DOHH2 (cell line): Measurements from ENCODE around the gene AEN.

Experiments
- H3F3A ChIP-seq: fragments of 200-600 bp; sonication (generic), shearing (Covaris generic); 2 replicates; pipeline ENCODE4 v1.6.0; 2016; ENCODE audit warnings: antibody characterized with exemption, mild to moderate bottlenecking; ENCODE audit not compliant: control insufficient read depth, insufficient read depth
- H3K27ac ChIP-seq: fragments of 200-600 bp; sonication (generic); 2 replicates; pipeline ENCODE4 v1.5.1; 2014; ENCODE audit warnings: low read depth, mild to moderate bottlenecking, low read length, moderate library complexity
- H3K27me3 ChIP-seq: fragments of 200-600 bp; sonication (generic); 2 replicates; pipeline ENCODE4 v1.6.1; 2014; ENCODE audit warnings: mild to moderate bottlenecking, low read length, mixed read lengths; ENCODE audit not compliant: control insufficient read depth
- H3K36me3 ChIP-seq: fragments of 200-600 bp; sonication (generic); 2 replicates; pipeline ENCODE4 v1.6.1; 2014; ENCODE audit warnings: mild to moderate bottlenecking, low read length, moderate library complexity, mixed read lengths; ENCODE audit not compliant: control insufficient read depth
- H3K4me1 ChIP-seq: fragments of 200-600 bp; sonication (generic); 2 replicates; pipeline ENCODE4 v1.6.1; 2014; ENCODE audit warnings: mild to moderate bottlenecking, low read length, mixed read lengths; ENCODE audit not compliant: control insufficient read depth
- H3K4me2 ChIP-seq: fragments of 200-600 bp; sonication (generic); 2 replicates; pipeline ENCODE4 v1.6.0; 2014; ENCODE audit warnings: mild to moderate bottlenecking, low read length, moderate library complexity
- H3K4me3 ChIP-seq: fragments of 200-600 bp; sonication (generic); 2 replicates; pipeline ENCODE4 v1.5.1; 2014; ENCODE audit warnings: mild to moderate bottlenecking, low read length, mixed read lengths
- H3K79me2 ChIP-seq: fragments of 200-600 bp; sonication (generic); 2 replicates; pipeline ENCODE4 v1.6.1; 2014; ENCODE audit warnings: mild to moderate bottlenecking, low read length, mixed read lengths; ENCODE audit not compliant: control insufficient read depth
- H3K9me2 ChIP-seq: fragments of 200-600 bp; sonication (generic); replicated peaks from 2 replicates; pipeline ENCODE4 v1.6.1; 2014; ENCODE audit warnings: mild to moderate bottlenecking, low read length, mixed read lengths; ENCODE audit not compliant: control insufficient read depth
- H3K9me3 ChIP-seq: fragments of 200-600 bp; sonication (generic); 2 replicates; pipeline ENCODE4 v1.6.1; 2014; ENCODE audit warnings: antibody characterized with exemption, low read length, mixed read lengths; ENCODE audit not compliant: control insufficient read depth, insufficient read depth
- H4K20me1 ChIP-seq: fragments of 200-600 bp; sonication (generic); 2 replicates; pipeline ENCODE4 v1.6.0; 2014; ENCODE audit warnings: low read depth, mild to moderate bottlenecking, antibody characterized with exemption, low read length, moderate library complexity; ENCODE audit not compliant: control insufficient read depth, insufficient read depth
- EZH2phosphoT487 ChIP-seq: fragments of 200-600 bp; sonication (generic); IDR thresholded peaks from 2 replicates; pipeline ENCODE4 v1.6.1; 2017; ENCODE audit warnings: borderline replicate concordance, mild to moderate bottlenecking, antibody characterized with exemption, low read length, moderate library complexity, mixed read lengths
- TF ChIP-seq, protein P1 (sequence below): fragments of 200-600 bp; sonication (generic); IDR thresholded peaks from one replicate; pipeline ENCODE4 v1.5.1; 2014; ENCODE audit warnings: antibody characterized with exemption, mild to moderate bottlenecking, low read depth, low read length; ENCODE audit not compliant: poor library complexity, severe bottlenecking

AEN gene

GRCh38 chr15:88613074-88613944 is 7.8 kb upstream of the AEN start:
- no peak overlapping the region for H3K4me2 ChIP-seq
- peaks cover 6% of the 10 kb centered on the region for H3K4me1 ChIP-seq
- H3F3A ChIP-seq = 0 out of 2 replicates have a peak, but pooled peaks cover 3% of the 10 kb centered on the region
- TF ChIP-seq, protein P1, sequence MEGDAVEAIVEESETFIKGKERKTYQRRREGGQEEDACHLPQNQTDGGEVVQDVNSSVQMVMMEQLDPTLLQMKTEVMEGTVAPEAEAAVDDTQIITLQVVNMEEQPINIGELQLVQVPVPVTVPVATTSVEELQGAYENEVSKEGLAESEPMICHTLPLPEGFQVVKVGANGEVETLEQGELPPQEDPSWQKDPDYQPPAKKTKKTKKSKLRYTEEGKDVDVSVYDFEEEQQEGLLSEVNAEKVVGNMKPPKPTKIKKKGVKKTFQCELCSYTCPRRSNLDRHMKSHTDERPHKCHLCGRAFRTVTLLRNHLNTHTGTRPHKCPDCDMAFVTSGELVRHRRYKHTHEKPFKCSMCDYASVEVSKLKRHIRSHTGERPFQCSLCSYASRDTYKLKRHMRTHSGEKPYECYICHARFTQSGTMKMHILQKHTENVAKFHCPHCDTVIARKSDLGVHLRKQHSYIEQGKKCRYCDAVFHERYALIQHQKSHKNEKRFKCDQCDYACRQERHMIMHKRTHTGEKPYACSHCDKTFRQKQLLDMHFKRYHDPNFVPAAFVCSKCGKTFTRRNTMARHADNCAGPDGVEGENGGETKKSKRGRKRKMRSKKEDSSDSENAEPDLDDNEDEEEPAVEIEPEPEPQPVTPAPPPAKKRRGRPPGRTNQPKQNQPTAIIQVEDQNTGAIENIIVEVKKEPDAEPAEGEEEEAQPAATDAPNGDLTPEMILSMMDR = no peak
- TF ChIP-seq EZH2phosphoT487 = no peak
- no peaks in the 10 kb centered on the region for H4K20me1 ChIP-seq
- H3K27ac ChIP-seq = no peak overlapping the region
- H3K4me3 ChIP-seq = no peak overlapping the region
- H3K79me2 ChIP-seq = no peaks in the 10 kb centered on the region
- H3K27me3 ChIP-seq = peaks cover 16% of the 10 kb centered on the region
- no peaks in the 10 kb centered on the region for H3K9me3 ChIP-seq
- H3K36me3 ChIP-seq = no peaks in the 10 kb centered on the region
- H3K9me2 ChIP-seq = no peaks in the 10 kb centered on the region

- H4K20me1 ChIP-seq = no peaks in the 10 kb centered on the region
- H3K9me2 ChIP-seq = no peaks in the 10 kb centered on the region
- H3K27me3 ChIP-seq = no peaks in the 10 kb centered on the region
- no peak overlapping the region for H3K4me3 ChIP-seq
- TF ChIP-seq EZH2phosphoT487 = no peak
- TF ChIP-seq, protein P1 = no peak
- 0 out of 2 replicates have a peak, but pooled peaks cover 3% of the 10 kb centered on the region for H3F3A ChIP-seq
- no peaks in the 10 kb centered on the region for H3K36me3 ChIP-seq
- no peaks in the 10 kb centered on the region; the same call in 1 of the 2 replicates for H3K79me2 ChIP-seq
- H3K9me3 ChIP-seq = no peaks in the 10 kb centered on the region
- no peak overlapping the region for H3K4me2 ChIP-seq
- H3K4me1 ChIP-seq = peaks cover 8% of the 10 kb centered on the region
- H3K27ac ChIP-seq = no peak overlapping the region
These were observed 5.6 kb upstream of the AEN start for GRCh38 chr15:88615303-88616107.

GRCh38 chr15:88616240-88616639 is 4.9 kb upstream of the AEN start:
- Histone ChIP-seq H3K4me1 (peaks cover 13% of the 10 kb centered on the region), H3K79me2 (peaks cover 6% of the 10 kb centered on the region), H3F3A (0 out of 2 replicates have a peak, but pooled peaks cover 3% of the 10 kb centered on the region), H3K4me2 (no peak overlapping the region), H3K36me3 (peaks cover under 1% of the 10 kb centered on the region; the same call in 1 of the 2 replicates), H3K4me3 (no peak overlapping the region), H3K27ac (no peak overlapping the region), H3K9me2 (no peaks in the 10 kb centered on the region), H4K20me1 (no peaks in the 10 kb centered on the region), H3K27me3 (no peaks in the 10 kb centered on the region), H3K9me3 (no peaks in the 10 kb centered on the region)
- no peak for TF ChIP-seq EZH2phosphoT487
- TF ChIP-seq, protein P1 = no peak
